ENCODE measurements around the gene TP73.
A peak's percentile ranks its signal among the peaks of the same experiment; 100 is the strongest.

TP73 gene

DNA sequence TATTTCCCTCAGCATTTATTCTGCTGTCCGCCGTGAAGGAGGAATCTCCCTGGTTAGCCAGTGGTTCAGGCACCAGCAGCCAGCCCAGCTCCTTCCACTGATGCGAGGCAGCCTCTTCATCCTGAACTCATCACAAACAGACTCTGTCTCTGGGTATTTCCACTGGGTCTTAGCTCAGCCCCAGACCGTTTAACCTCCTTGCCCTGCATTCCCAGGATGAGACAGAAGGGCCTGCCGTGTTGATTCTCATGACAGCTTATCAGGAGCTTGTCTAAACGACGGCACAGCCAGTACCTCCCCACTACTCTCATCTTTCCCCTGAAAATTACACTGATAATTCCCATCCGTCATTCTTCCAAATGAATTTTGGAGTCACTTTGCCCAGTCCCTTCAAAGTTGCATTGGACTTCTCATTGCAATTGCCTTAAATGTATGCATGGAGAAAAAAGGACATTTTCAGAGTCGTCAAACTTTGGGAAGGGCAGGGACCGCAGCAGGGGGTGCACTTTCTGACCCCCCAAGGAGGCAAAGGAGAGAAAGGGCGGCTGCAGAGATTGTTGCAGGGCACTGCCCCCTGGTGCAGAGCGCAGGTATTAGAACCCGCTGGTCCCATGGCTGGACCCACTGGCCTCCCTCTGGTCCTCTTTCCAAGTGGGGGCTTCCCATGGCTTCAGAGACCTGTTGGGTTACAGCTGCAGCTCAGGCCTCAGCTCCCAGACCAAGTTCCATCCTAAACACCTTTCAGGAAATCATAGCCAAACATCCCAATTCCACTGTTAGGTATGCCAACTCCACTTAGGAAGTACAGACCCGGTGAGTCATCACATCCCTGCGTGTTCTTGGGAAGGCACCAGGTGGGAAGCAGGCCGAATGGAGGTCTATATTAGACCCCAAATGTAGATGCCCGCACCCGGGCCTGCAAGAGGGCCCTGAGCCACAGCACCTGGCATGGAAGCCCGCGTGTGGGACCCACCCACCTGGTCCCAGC is 37.3 kb upstream of the TP73 start:
- H3K27me3 ChIP-seq (replicated peaks; ENCODE audit: control insufficient read depth, insufficient read depth, low read length): no peaks in the 10 kb centered on the region; the same call in 1 of the 2 replicates
- no peaks in the 10 kb centered on the region for H3K36me3 ChIP-seq (ENCODE audit: control insufficient read depth, insufficient read depth, low read length)
- H3K4me3 ChIP-seq (replicated peaks; ENCODE audit: low read depth, low read length): no peak overlapping the region
- TF ChIP-seq CTCF (IDR thresholded peaks at IDR 0.05; ENCODE audit: insufficient read depth, low read length, poor library complexity, severe bottlenecking): peak; percentile 75
- no peak for DNase-seq (ENCODE audit: extremely low read depth, insufficient read length)

- no peaks in the 10 kb centered on the region for H3K36me3 ChIP-seq (ENCODE audit: control insufficient read depth, insufficient read depth, low read length)
- no peak for DNase-seq (ENCODE audit: extremely low read depth, insufficient read length)
- H3K27me3 ChIP-seq (replicated peaks; ENCODE audit: control insufficient read depth, insufficient read depth, low read length): no peaks in the 10 kb centered on the region; the same call in 1 of the 2 replicates
- no peak overlapping the region for H3K4me3 ChIP-seq (replicated peaks; ENCODE audit: low read depth, low read length)
- no peak for TF ChIP-seq CTCF (IDR thresholded peaks at IDR 0.05; ENCODE audit: insufficient read depth, low read length, poor library complexity, severe bottlenecking)
Observed at GRCh38 chr1:3616861-3617260, 35.5 kb upstream of the TP73 start.

DNA sequence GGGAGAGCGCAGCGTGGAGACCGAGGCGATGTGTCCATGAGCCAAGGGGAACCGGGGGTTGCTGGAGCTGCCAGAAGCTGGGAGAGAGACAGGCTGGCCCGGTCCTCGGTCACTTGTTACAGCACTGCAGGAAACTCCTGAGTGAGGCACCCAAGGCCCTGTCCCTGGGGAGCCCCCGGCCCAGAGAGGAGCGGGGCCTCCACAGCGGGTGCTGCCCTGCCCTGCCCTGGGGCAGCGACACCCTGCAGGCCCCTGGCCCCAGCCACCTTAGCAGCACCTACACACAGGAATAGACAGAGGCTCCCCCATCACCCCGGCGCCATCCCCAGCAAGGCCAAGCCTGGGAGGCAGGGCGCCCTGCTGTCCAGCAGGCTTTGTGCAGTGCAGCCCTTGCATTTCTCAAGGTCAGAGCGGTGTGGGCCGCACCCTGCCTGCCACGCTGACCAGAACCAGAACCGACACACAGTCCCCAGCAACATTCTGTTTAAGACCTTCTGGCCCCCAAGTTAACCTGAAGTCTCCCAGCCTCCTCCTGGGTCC is 34.4 kb upstream of the TP73 start:
- H3K27me3 ChIP-seq (replicated peaks; ENCODE audit: control insufficient read depth, insufficient read depth, low read length): no peaks in the 10 kb centered on the region; the same call in 1 of the 2 replicates

DNA sequence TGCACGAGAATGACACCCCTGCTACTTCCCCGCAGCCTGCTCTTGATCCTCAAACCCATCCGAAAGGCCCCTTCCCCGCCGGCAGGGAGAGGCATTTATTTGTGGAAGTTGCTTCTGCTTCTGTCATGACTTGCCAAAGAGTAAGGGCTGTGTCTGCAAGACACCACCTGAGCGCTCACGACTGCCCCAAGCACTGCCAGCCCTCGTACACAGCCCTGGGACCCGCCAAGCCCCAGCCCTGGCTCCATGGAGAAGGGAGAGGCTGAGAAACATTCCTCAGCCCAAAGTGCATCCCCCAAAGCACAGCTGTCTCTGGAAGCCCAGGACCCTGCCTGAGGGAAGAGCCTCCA is 33.8 kb upstream of the TP73 start:
- no peak for TF ChIP-seq CTCF (IDR thresholded peaks at IDR 0.05; ENCODE audit: insufficient read depth, low read length, poor library complexity, severe bottlenecking)
- no peaks in the 10 kb centered on the region; the same call in 1 of the 2 replicates for H3K27me3 ChIP-seq (replicated peaks; ENCODE audit: control insufficient read depth, insufficient read depth, low read length)
- H3K36me3 ChIP-seq (ENCODE audit: control insufficient read depth, insufficient read depth, low read length): no peaks in the 10 kb centered on the region
- H3K4me3 ChIP-seq (replicated peaks; ENCODE audit: low read depth, low read length): no peak overlapping the region
- no peak for DNase-seq (ENCODE audit: extremely low read depth, insufficient read length)

More for the DNA sequence above, 34.4 kb upstream of the TP73 start:
- Histone ChIP-seq H3K4me3 (replicated peaks; ENCODE audit: low read depth, low read length) (no peak overlapping the region), H3K36me3 (ENCODE audit: control insufficient read depth, insufficient read depth, low read length) (no peaks in the 10 kb centered on the region)
- no peak for TF ChIP-seq CTCF (IDR thresholded peaks at IDR 0.05; ENCODE audit: insufficient read depth, low read length, poor library complexity, severe bottlenecking)
- no peak for DNase-seq (ENCODE audit: extremely low read depth, insufficient read length)

DNA sequence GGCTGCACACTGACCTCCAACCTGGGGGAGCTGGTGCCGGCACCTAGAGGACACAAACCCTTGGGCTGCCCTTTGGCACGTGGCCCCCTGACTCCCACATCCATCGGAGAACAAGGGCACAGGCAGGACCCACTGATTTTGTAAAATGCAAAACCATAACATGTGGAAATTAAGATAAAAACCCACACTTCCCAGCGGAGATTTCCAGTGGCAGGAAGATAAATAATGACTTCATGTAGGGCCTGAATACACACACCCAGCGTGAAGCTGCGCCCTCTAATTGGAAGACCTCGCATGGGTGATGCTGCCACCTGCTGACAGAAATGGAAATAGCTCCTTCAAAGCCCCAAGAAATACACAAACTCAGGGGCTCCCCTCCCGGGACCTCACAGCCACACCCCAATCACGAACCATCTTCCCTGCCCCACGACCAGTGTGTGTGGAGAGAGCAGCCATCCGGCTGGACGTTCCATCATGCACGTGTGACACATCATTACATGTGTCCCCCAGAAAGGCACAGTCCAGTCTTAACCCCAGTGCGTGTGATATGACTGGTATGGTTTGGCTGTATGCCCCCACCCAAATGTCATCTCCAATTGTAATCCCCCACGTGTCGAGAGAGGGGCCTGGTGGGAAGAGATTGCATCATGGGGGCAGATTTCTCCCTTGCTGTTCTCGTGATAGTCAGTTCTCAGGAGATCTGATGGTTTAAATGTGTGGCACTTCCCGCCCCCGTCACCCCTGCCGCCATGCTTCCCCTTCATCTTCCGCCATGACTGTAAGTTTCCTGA is 33.2 kb upstream of the TP73 start:
- no peaks in the 10 kb centered on the region for H3K36me3 ChIP-seq (ENCODE audit: control insufficient read depth, insufficient read depth, low read length)
- no peak overlapping the region for H3K4me3 ChIP-seq (replicated peaks; ENCODE audit: low read depth, low read length)
- H3K27me3 ChIP-seq (replicated peaks; ENCODE audit: control insufficient read depth, insufficient read depth, low read length): no peaks in the 10 kb centered on the region
- no peak for DNase-seq (ENCODE audit: extremely low read depth, insufficient read length)
- TF ChIP-seq CTCF (IDR thresholded peaks at IDR 0.05; ENCODE audit: insufficient read depth, low read length, poor library complexity, severe bottlenecking): peak; percentile 73
